GM23248 (cell line): ENCODE measurements around the gene RAPGEF2. TPM values are rescaled to one million over a fixed set of nuclear protein-coding genes. Genes with fewer than 3 reads are reported as not detected.

Experiments used
- DNase-seq: peaks from one replicate; pipeline ENCODE4 v3.0.0-alpha.2; 2015
- H2AFZ ChIP-seq: fragments of 200-600 bp; sonication (generic); 2 replicates; pipeline ENCODE4 v1.6.1; 2016; ENCODE audit warnings: antibody characterized with exemption
- H3F3A ChIP-seq: fragments of 200-600 bp; sonication (generic); 2 replicates; pipeline ENCODE4 v1.6.1; 2016; ENCODE audit warnings: mild to moderate bottlenecking, antibody characterized with exemption, mixed run types; ENCODE audit not compliant: insufficient read depth
- H3K27ac ChIP-seq: fragments of 200-600 bp; sonication (generic); 2 replicates; pipeline ENCODE4 v1.5.1; 2016; ENCODE audit warnings: mild to moderate bottlenecking
- H3K27me3 ChIP-seq: fragments of 200-600 bp; sonication (generic); replicated peaks from 2 replicates; pipeline ENCODE4 v1.6.1; 2016; ENCODE audit warnings: mild to moderate bottlenecking; ENCODE audit not compliant: insufficient read depth
- H3K36me3 ChIP-seq: fragments of 200-600 bp; sonication (generic); 2 replicates; pipeline ENCODE4 v1.6.1; 2016; ENCODE audit warnings: low read depth, mild to moderate bottlenecking
- H3K4me1 ChIP-seq: fragments of 200-600 bp; sonication (generic); 2 replicates; pipeline ENCODE4 v1.6.1; 2016; ENCODE audit warnings: mild to moderate bottlenecking; ENCODE audit not compliant: insufficient read depth
- H3K4me2 ChIP-seq: fragments of 200-600 bp; sonication (generic); one replicate; pipeline ENCODE4 v1.6.1; 2016; ENCODE audit warnings: mild to moderate bottlenecking; ENCODE audit not compliant: unreplicated experiment
- H3K4me3 ChIP-seq: fragments of 200-600 bp; sonication (generic); 2 replicates; pipeline ENCODE4 v1.5.1; 2016; ENCODE audit warnings: mild to moderate bottlenecking
- H3K79me2 ChIP-seq: fragments of 200-600 bp; sonication (generic); 2 replicates; pipeline ENCODE4 v1.6.1; 2016; ENCODE audit warnings: mild to moderate bottlenecking; ENCODE audit not compliant: insufficient read depth
- H3K9ac ChIP-seq: fragments of 200-600 bp; sonication (generic); 2 replicates; pipeline ENCODE4 v1.6.1; 2016; ENCODE audit warnings: mild to moderate bottlenecking
- H3K9me2 ChIP-seq: fragments of 200-600 bp; sonication (generic); 2 replicates; pipeline ENCODE4 v1.6.1; 2016; ENCODE audit warnings: mixed run types, mild to moderate bottlenecking, moderate library complexity; ENCODE audit not compliant: insufficient read depth
- H3K9me3 ChIP-seq: fragments of 200-600 bp; sonication (generic); one replicate; pipeline ENCODE4 v1.6.1; 2017; ENCODE audit warnings: low read depth
- H4K20me1 ChIP-seq: fragments of 200-600 bp; sonication (generic); 2 replicates; pipeline ENCODE4 v1.6.0; 2016; ENCODE audit not compliant: insufficient read depth
- EZH2 ChIP-seq: fragments of 200-600 bp; sonication (generic); IDR thresholded peaks from 2 replicates; pipeline ENCODE4 v1.6.1; 2018; ENCODE audit warnings: antibody characterized with exemption, mild to moderate bottlenecking; ENCODE audit not compliant: insufficient read depth, poor library complexity, severe bottlenecking
- EZH2phosphoT487 ChIP-seq: fragments of 200-600 bp; sonication (generic); IDR thresholded peaks from 2 replicates; pipeline ENCODE4 v1.6.1; 2018; ENCODE audit warnings: antibody characterized with exemption, moderate library complexity, mild to moderate bottlenecking, low read depth; ENCODE audit not compliant: insufficient read depth
- WGBS, 2 experiments: methylation state at CpG; one replicate each; pipeline ENCODE4 v1.1.6; 2015 to 2017; ENCODE audit warnings: low lambda C conversion rate in 2 of 2, low coverage in 1 of 2; ENCODE audit errors: missing lambda C conversion rate in 2 of 2; 5-methylcytosine and 5-hydroxymethylcytosine counted together
- in situ Hi-C: fragments of 300-500 bp; cut with MboI; formaldehyde crosslinking; loops from 2 replicates; pipeline ENCODE4 v1.15.0; 2020
- polyA plus RNA-seq: library from polyadenylated mRNA; unstranded; fragments of >200 nt; fragmentation: Nextera tagmentation; extraction: Ambion mirVana; gene quantifications from 2 replicates; pipeline ENCODE4 v1.2.1, GENCODE V29; 2016
- total RNA-seq: library from RNA; depleted of rRNA; stranded (reverse); fragments of >200 nt; shearing (Covaris generic); gene quantifications from 2 replicates; pipeline ENCODE4 v1.2.3, GENCODE V29; 2014

RAPGEF2 gene
- total and polyA plus RNA-seq, 2 experiments from 2014 or later: 6.6 to 21.7 TPM

DNA sequence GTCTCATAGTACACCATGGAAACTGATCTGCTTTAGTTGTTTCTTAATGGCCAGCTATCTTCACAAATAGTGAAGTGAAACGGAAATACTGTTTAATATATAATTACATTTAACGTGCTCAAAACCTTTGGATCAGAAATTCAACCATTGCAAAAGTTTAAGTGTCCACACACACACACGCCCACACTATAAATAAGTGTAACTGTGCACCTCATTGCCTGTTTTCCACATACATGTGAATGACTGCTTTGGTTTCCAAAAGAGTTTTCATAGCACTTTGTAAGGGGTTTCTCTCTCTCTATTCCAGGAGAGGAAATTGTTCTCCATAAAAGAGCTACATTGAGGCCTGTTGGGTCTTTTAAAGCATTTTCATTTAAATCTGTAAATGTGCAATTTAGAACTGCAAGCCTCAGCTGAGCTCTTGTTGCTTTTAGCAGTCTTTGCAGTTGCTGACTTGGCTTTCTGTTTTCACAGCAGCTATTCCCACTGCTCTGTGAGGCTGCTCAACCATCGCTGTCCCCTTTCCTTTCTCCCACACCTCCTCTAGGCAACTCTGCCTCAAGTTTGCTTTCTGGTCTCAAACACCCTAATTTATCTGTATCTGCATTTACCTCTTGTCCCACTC, 94.5 kb downstream of the RAPGEF2 start:
- peaks cover 10% of the 10 kb centered on the region for H3K4me1 ChIP-seq
- no peak for DNase-seq
- 96 to 98% methylated on average over 4 of the region's 4 CpGs for WGBS, 2 experiments
- no peak overlapping the region for H3K4me2 ChIP-seq
- no peak overlapping the region for H3K4me3 ChIP-seq
- in situ Hi-C loops: no loop called here
- H3K36me3 ChIP-seq: no peaks in the 10 kb centered on the region
- no peaks in the 10 kb centered on the region for H3K9me2 ChIP-seq
- H4K20me1 ChIP-seq: no peaks in the 10 kb centered on the region
- H2AFZ ChIP-seq: no peak overlapping the region
- H3K27ac ChIP-seq: no peak overlapping the region
- no peak for TF ChIP-seq EZH2
- TF ChIP-seq EZH2phosphoT487: no peak
- no peaks in the 10 kb centered on the region for H3K79me2 ChIP-seq
- no peaks in the 10 kb centered on the region for H3K9me3 ChIP-seq
- no peak overlapping the region for H3K9ac ChIP-seq
- H3F3A ChIP-seq: peaks cover 3% of the 10 kb centered on the region; the same call in 1 of the 2 replicates
- no peaks in the 10 kb centered on the region for H3K27me3 ChIP-seq

DNA sequence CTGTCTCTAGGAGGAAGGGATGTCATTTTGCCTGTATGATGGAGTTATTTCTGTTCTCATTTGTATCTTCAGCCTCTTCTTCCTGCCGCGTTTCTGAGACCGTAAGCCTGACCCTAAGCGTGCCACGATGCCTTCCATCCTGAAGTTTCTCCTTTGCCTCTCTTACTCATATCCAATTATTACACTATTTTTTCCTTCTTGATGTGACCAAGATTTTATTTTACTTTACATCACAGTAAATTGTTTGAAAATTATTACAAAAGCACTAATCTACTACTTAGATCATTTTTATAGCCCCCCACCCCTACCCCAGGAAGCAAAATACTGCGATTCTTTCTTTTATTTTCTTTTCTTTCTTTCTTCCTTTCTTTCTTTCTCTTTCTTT, 95.0 kb downstream of the RAPGEF2 start:
- peaks cover 4% of the 10 kb centered on the region for H3K4me1 ChIP-seq
- no peak for TF ChIP-seq EZH2
- no peak for TF ChIP-seq EZH2phosphoT487
- no peaks in the 10 kb centered on the region for H3K79me2 ChIP-seq
- no peaks in the 10 kb centered on the region for H3F3A ChIP-seq
- H3K9ac ChIP-seq: no peak overlapping the region
- no peak overlapping the region for H2AFZ ChIP-seq
- no peak overlapping the region for H3K4me3 ChIP-seq
- no peaks in the 10 kb centered on the region for H3K27me3 ChIP-seq
- H4K20me1 ChIP-seq: no peaks in the 10 kb centered on the region
- no peaks in the 10 kb centered on the region for H3K9me3 ChIP-seq
- in situ Hi-C loops: no loop called here
- H3K36me3 ChIP-seq: no peaks in the 10 kb centered on the region
- no peak for DNase-seq
- H3K9me2 ChIP-seq: no peaks in the 10 kb centered on the region
- no peak overlapping the region for H3K27ac ChIP-seq
- WGBS, 2 experiments: 93 to 94% methylated on average over 6 of the region's 6 CpGs
- no peak overlapping the region for H3K4me2 ChIP-seq

DNA sequence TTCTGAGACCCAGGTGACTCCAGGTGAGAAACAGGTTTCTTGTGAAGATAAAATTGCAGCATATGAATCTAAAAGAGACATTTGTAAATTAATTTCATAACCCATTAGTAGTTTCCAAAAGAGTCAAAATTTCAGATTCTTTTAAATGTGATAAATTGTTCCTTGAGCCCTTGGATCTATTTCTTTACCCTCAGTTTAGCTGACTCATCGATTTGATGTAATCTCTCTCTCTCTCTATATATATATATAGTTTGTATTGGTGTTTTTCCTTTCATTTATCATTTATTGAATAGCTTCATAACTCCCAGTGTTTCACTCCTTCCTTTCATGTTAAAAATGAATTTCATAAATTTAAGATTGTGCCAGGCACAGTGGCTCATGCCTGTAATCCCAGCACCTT, 96.9 kb downstream of the RAPGEF2 start:
- TF ChIP-seq EZH2 (no peak), EZH2phosphoT487 (no peak)
- in situ Hi-C loops: loop anchor here (10.0 kb wide), 3 partner anchors 245 to 465 kb away; no protein-coding TSS in a partner anchor
- 96 to 100% methylated on average over 1 of the region's 1 CpG for WGBS, 2 experiments

DNA sequence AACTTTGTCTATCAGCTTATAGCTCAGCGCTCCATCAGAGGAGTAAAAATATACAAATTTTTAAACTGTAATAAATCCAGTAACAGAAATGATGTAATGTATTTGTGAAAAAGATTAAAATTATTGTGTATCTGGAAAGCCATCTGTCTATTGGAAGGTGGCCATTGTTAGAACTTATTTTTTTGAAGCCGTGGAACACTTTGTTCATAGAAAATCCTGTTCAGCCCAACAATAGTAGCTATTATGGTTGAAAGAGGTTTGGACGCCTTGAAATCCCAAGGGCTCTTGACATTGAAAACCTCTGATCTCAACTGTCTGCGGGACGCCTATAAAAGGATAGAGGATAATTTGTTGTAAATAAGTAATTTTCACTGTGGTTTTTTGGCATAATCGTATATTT, 98.3 kb downstream of the RAPGEF2 start:
- Histone ChIP-seq H3K4me3 (no peak overlapping the region), H3F3A (no peaks in the 10 kb centered on the region), H4K20me1 (no peaks in the 10 kb centered on the region), H3K4me2 (no peak overlapping the region), H3K9me2 (no peaks in the 10 kb centered on the region), H3K9me3 (no peaks in the 10 kb centered on the region), H3K9ac (no peak overlapping the region), H3K4me1 (no peaks in the 10 kb centered on the region), H3K27me3 (no peaks in the 10 kb centered on the region), H2AFZ (no peak overlapping the region), H3K79me2 (0 out of 2 replicates have a peak, but pooled peaks cover 8% of the 10 kb centered on the region), H3K27ac (no peak overlapping the region), H3K36me3 (no peaks in the 10 kb centered on the region)
- no peak for TF ChIP-seq EZH2phosphoT487
- no peak for TF ChIP-seq EZH2
- in situ Hi-C loops: loop anchor here (10.0 kb wide), 3 partner anchors 244 to 466 kb away; no protein-coding TSS in a partner anchor
- DNase-seq: no peak
- WGBS, 2 experiments: 64 to 66% methylated on average over 6 of the region's 6 CpGs

More for the DNA sequence above, 96.9 kb downstream of the RAPGEF2 start:
- H3K4me2 ChIP-seq: no peak overlapping the region
- no peak overlapping the region for H3K4me3 ChIP-seq
- 0 out of 2 replicates have a peak, but pooled peaks cover 1% of the 10 kb centered on the region for H3K79me2 ChIP-seq
- H3K9me2 ChIP-seq: no peaks in the 10 kb centered on the region
- no peaks in the 10 kb centered on the region for H3K36me3 ChIP-seq
- no peak for DNase-seq
- H2AFZ ChIP-seq: no peak overlapping the region
- H3K4me1 ChIP-seq: no peaks in the 10 kb centered on the region
- no peaks in the 10 kb centered on the region for H3F3A ChIP-seq
- H3K27ac ChIP-seq: no peak overlapping the region
- no peak overlapping the region for H3K9ac ChIP-seq
- H4K20me1 ChIP-seq: no peaks in the 10 kb centered on the region
- no peaks in the 10 kb centered on the region for H3K9me3 ChIP-seq
- no peaks in the 10 kb centered on the region for H3K27me3 ChIP-seq
